Effector memory CD4-positive, alpha-beta T cell (primary cell): ENCODE results near the gene MAJIN.

Experiments
- DNase-seq, 3 donors: peaks; one replicate each; pipeline ENCODE4 v3.0.0-alpha.2; 2020
- H3K27ac ChIP-seq: 2 replicates; pipeline ENCODE4 v1.7.0; 2013; ENCODE audit warnings: mild to moderate bottlenecking, low read length, moderate library complexity; ENCODE audit not compliant: insufficient read depth, poor library complexity, severe bottlenecking
- H3K27me3 ChIP-seq: replicated peaks from 2 replicates; pipeline ENCODE4 v1.7.0; 2013; ENCODE audit warnings: mild to moderate bottlenecking, low read length; ENCODE audit not compliant: insufficient read depth, control insufficient read depth, poor library complexity, severe bottlenecking
- H3K36me3 ChIP-seq: 2 replicates; pipeline ENCODE4 v1.7.0; 2013; ENCODE audit warnings: mild to moderate bottlenecking, low read length, moderate library complexity; ENCODE audit not compliant: control insufficient read depth, insufficient read depth
- H3K4me1 ChIP-seq: 2 replicates; pipeline ENCODE4 v1.7.0; 2013; ENCODE audit warnings: low read length, mild to moderate bottlenecking; ENCODE audit not compliant: control insufficient read depth, insufficient read depth, poor library complexity, severe bottlenecking
- H3K4me3 ChIP-seq: 2 replicates; pipeline ENCODE4 v1.7.0; 2013; ENCODE audit warnings: low read length, low read depth, mild to moderate bottlenecking; ENCODE audit not compliant: insufficient read depth, poor library complexity, severe bottlenecking
- H3K9me3 ChIP-seq: 2 replicates; pipeline ENCODE4 v1.7.0; 2013; ENCODE audit warnings: mild to moderate bottlenecking, low read length, moderate library complexity; ENCODE audit not compliant: control insufficient read depth

MAJIN gene

GRCh38 chr11:64924910-64925284 is 47.0 kb downstream of the MAJIN start:
- peak overlapping the region; percentile 90 for H3K4me3 ChIP-seq
- H3K4me1 ChIP-seq: peaks cover 16% of the 10 kb centered on the region
- H3K36me3 ChIP-seq: peaks cover 5% of the 10 kb centered on the region
- no peaks in the 10 kb centered on the region for H3K9me3 ChIP-seq
- H3K27me3 ChIP-seq: no peaks in the 10 kb centered on the region
- DNase-seq: no peak
- H3K27ac ChIP-seq: peak overlapping the region; percentile 85

- H3K9me3 ChIP-seq: no peaks in the 10 kb centered on the region
- peaks cover 16% of the 10 kb centered on the region for H3K4me1 ChIP-seq
- H3K27ac ChIP-seq: peak within 1 kb of the TSS; percentile 85
- H3K27me3 ChIP-seq: no peaks in the 10 kb centered on the region
- H3K36me3 ChIP-seq: peaks cover 4% of the 10 kb centered on the region
- peak; percentile 76 to 85 (median 85) for DNase-seq
- peak within 1 kb of the TSS; percentile 90 for H3K4me3 ChIP-seq
Observed at GRCh38 chr11:64923944-64924909, 47.7 kb downstream of the MAJIN start, which contains the start of gene PPP2R5B. Gene PPP2R5B (plus strand): TSS chr11:64924689. CDS start chr11:64925735, 1,046 bp downstream.

- peaks cover 2% of the 10 kb centered on the region for H3K36me3 ChIP-seq
- DNase-seq: no peak
- H3K4me1 ChIP-seq: peaks cover 16% of the 10 kb centered on the region
- H3K9me3 ChIP-seq: no peaks in the 10 kb centered on the region
- H3K4me3 ChIP-seq: no peak overlapping the region
- H3K27ac ChIP-seq: no peak overlapping the region
- H3K27me3 ChIP-seq: no peaks in the 10 kb centered on the region
Observed at GRCh38 chr11:64923151-64923661, 48.7 kb downstream of the MAJIN start.

GRCh38 chr11:64921384-64921783 is 50.5 kb downstream of the MAJIN start:
- Histone ChIP-seq H3K27me3 (no peaks in the 10 kb centered on the region), H3K36me3 (no peaks in the 10 kb centered on the region), H3K9me3 (no peaks in the 10 kb centered on the region), H3K4me1 (peaks cover 21% of the 10 kb centered on the region), H3K27ac (no peak overlapping the region), H3K4me3 (no peak overlapping the region)
- no peak for DNase-seq

- H3K4me1 ChIP-seq: peaks cover 24% of the 10 kb centered on the region
- no peaks in the 10 kb centered on the region for H3K27me3 ChIP-seq
- no peaks in the 10 kb centered on the region for H3K9me3 ChIP-seq
- no peak for DNase-seq
- no peak overlapping the region for H3K27ac ChIP-seq
- no peak overlapping the region for H3K4me3 ChIP-seq
- H3K36me3 ChIP-seq: no peaks in the 10 kb centered on the region
Observed at GRCh38 chr11:64920124-64920523, 51.8 kb downstream of the MAJIN start.

- Histone ChIP-seq H3K4me3 (no peak overlapping the region), H3K27me3 (no peaks in the 10 kb centered on the region), H3K36me3 (no peaks in the 10 kb centered on the region), H3K27ac (no peak overlapping the region), H3K9me3 (no peaks in the 10 kb centered on the region), H3K4me1 (peaks cover 21% of the 10 kb centered on the region)
- DNase-seq: no peak
Observed at GRCh38 chr11:64919627-64920026, 52.3 kb downstream of the MAJIN start.

- H3K9me3 ChIP-seq: no peaks in the 10 kb centered on the region
- peaks cover 16% of the 10 kb centered on the region for H3K36me3 ChIP-seq
- H3K27ac ChIP-seq: peak overlapping the region; percentile 48
- peaks cover 17% of the 10 kb centered on the region for H3K4me1 ChIP-seq
- H3K4me3 ChIP-seq: no peak overlapping the region
- no peaks in the 10 kb centered on the region for H3K27me3 ChIP-seq
- no peak for DNase-seq
Observed at GRCh38 chr11:64918017-64918416, 53.9 kb downstream of the MAJIN start.

GRCh38 chr11:64917663-64917995 is 54.3 kb downstream of the MAJIN start:
- Histone ChIP-seq H3K4me1 (peaks cover 17% of the 10 kb centered on the region), H3K36me3 (peaks cover 19% of the 10 kb centered on the region), H3K27ac (peak overlapping the region; percentile 48), H3K4me3 (peak overlapping the region; percentile 34), H3K27me3 (no peaks in the 10 kb centered on the region), H3K9me3 (no peaks in the 10 kb centered on the region)
- no peak for DNase-seq

- H3K36me3 ChIP-seq: peaks cover 26% of the 10 kb centered on the region
- H3K27ac ChIP-seq: peak within 1 kb of the TSS; percentile 81
- peak within 1 kb of the TSS; percentile 90 for H3K4me3 ChIP-seq
- no peaks in the 10 kb centered on the region for H3K27me3 ChIP-seq
- no peaks in the 10 kb centered on the region for H3K9me3 ChIP-seq
- peaks cover 17% of the 10 kb centered on the region for H3K4me1 ChIP-seq
- DNase-seq: peak; percentile 97 to 98 (median 98)
Observed at GRCh38 chr11:64916775-64917662, 54.9 kb downstream of the MAJIN start, which contains the start of gene ATG2A. Gene ATG2A (minus strand): TSS chr11:64917209. CDS start chr11:64917135, 74 bp downstream.
